HFFc6 (cell line): Measurements from ENCODE around the gene BICRA. TPM values are rescaled to one million over a fixed set of nuclear protein-coding genes. Genes with fewer than 3 reads are reported as not detected.

Source experiments
- DNase-seq: peaks from one replicate; pipeline ENCODE4 v3.0.0-alpha.2; 2018
- H3K27ac Mint-ChIP-seq: 2 replicates; pipeline ENCODE4 v1.8.0; 2020; ENCODE audit warnings: mild to moderate bottlenecking, mixed read lengths
- H3K27me3 Mint-ChIP-seq: 2 replicates; pipeline ENCODE4 v1.8.0; 2021; ENCODE audit warnings: mild to moderate bottlenecking, moderate library complexity, mixed read lengths; ENCODE audit not compliant: insufficient read depth
- H3K36me3 Mint-ChIP-seq: 2 replicates; pipeline ENCODE4 v1.8.0; 2021; ENCODE audit warnings: low read depth, mixed read lengths
- H3K4me1 Mint-ChIP-seq: 2 replicates; pipeline ENCODE4 v1.8.0; 2020; ENCODE audit warnings: low read depth, mixed read lengths
- H3K4me3 Mint-ChIP-seq: 2 replicates; pipeline ENCODE4 v1.8.0; 2020; ENCODE audit warnings: mild to moderate bottlenecking, moderate library complexity, mixed read lengths
- H3K9me3 Mint-ChIP-seq: 2 replicates; pipeline ENCODE4 v1.8.0; 2020; ENCODE audit warnings: mild to moderate bottlenecking, mixed read lengths
- CTCF ChIP-seq: fragments of 200-600 bp; sonication (generic); IDR thresholded peaks from 2 replicates; pipeline ENCODE4 v1.5.0; 2021; ENCODE audit warnings: antibody characterized with exemption, mild to moderate bottlenecking
- total RNA-seq, 6 experiments: library from RNA; stranded (reverse); fragmentation: NEBNext Ultra II Directional; extraction: Animal tissue kit (Norgen Biotek cat#: 25700); gene quantifications; 2 replicates in 1 of 6; 3 replicates in 5 of 6; pipeline ENCODE4 v1.2.3, GENCODE V29; 2021

BICRA gene
- total RNA-seq, 6 experiments from 2014 or later = 11.8 to 16.7 (median 15.5) TPM

- Mint-ChIP-seq H3K27me3 (peaks cover 5% of the 10 kb centered on the region), H3K27ac (peak overlapping the region; percentile 93), H3K4me3 (peak overlapping the region; percentile 60), H3K36me3 (peaks cover 55% of the 10 kb centered on the region), H3K4me1 (peaks cover 54% of the 10 kb centered on the region), H3K9me3 (no peaks in the 10 kb centered on the region)
- DNase-seq = peak; percentile 88
- TF ChIP-seq CTCF = no peak
Measured at GRCh38 chr19:47729468-47729798, 120.5 kb downstream of the BICRA start.

GRCh38 chr19:47729799-47730520 lies 121.0 kb downstream of the BICRA start:
- no peak for DNase-seq
- Mint-ChIP-seq H3K9me3 (no peaks in the 10 kb centered on the region), H3K27me3 (peaks cover 5% of the 10 kb centered on the region), H3K27ac (peak overlapping the region; percentile 93), H3K4me1 (peaks cover 54% of the 10 kb centered on the region), H3K4me3 (peak overlapping the region; percentile 60), H3K36me3 (peaks cover 52% of the 10 kb centered on the region)
- no peak for TF ChIP-seq CTCF

GRCh38 chr19:47730521-47730889 lies 121.6 kb downstream of the BICRA start:
- H3K27ac Mint-ChIP-seq = peak overlapping the region; percentile 93
- H3K9me3 Mint-ChIP-seq = no peaks in the 10 kb centered on the region
- H3K36me3 Mint-ChIP-seq = peaks cover 48% of the 10 kb centered on the region
- H3K4me1 Mint-ChIP-seq = peaks cover 54% of the 10 kb centered on the region
- peaks cover 5% of the 10 kb centered on the region for H3K27me3 Mint-ChIP-seq
- no peak for DNase-seq
- H3K4me3 Mint-ChIP-seq = no peak overlapping the region; the same call in 1 of the 2 replicates
- TF ChIP-seq CTCF = no peak

GRCh38 chr19:47730910-47731309 lies 122.0 kb downstream of the BICRA start:
- H3K9me3 Mint-ChIP-seq = no peaks in the 10 kb centered on the region
- peaks cover 45% of the 10 kb centered on the region for H3K36me3 Mint-ChIP-seq
- DNase-seq = no peak
- peaks cover 53% of the 10 kb centered on the region for H3K4me1 Mint-ChIP-seq
- TF ChIP-seq CTCF = no peak
- H3K4me3 Mint-ChIP-seq = no peak overlapping the region; the same call in 1 of the 2 replicates
- H3K27ac Mint-ChIP-seq = peak overlapping the region; percentile 93; the same call in 1 of the 2 replicates
- peaks cover 5% of the 10 kb centered on the region for H3K27me3 Mint-ChIP-seq

- no peak for TF ChIP-seq CTCF
- Mint-ChIP-seq H3K4me1 (peaks cover 20% of the 10 kb centered on the region), H3K36me3 (peaks cover 33% of the 10 kb centered on the region), H3K27me3 (peaks cover 7% of the 10 kb centered on the region), H3K27ac (no peak overlapping the region), H3K4me3 (no peak overlapping the region), H3K9me3 (no peaks in the 10 kb centered on the region)
- no peak for DNase-seq
Measured at GRCh38 chr19:47735131-47735530, 126.2 kb downstream of the BICRA start.
